WTC11 (cell line): ENCODE results near the gene SLC35F4. TPM values are rescaled to one million over a fixed set of nuclear protein-coding genes. Genes with fewer than 3 reads are reported as not detected.

Source experiments
- ATAC-seq: fragments of 200-7000 bp; cut with Tn5 transposase; 2 replicates; pipeline ENCODE4 v1.10.0; 2021; ENCODE audit warnings: mild to moderate bottlenecking, moderate library complexity
- CTCF ChIA-PET: fragments of 300-600 bp; sonication (Branson Sonifier 250); formaldehyde crosslinking; loops from one replicate; lab custom pipeline; 2021; ENCODE audit warnings: antibody characterized with exemption; lab: Charles Lee
- POLR2A ChIA-PET: fragments of 350-600 bp; sonication (Branson Sonifier 250); formaldehyde crosslinking; loops from one replicate; lab custom pipeline; 2021; ENCODE audit warnings: antibody characterized with exemption; lab: Charles Lee
- DNase-seq: peaks from one replicate; pipeline ENCODE4 v3.0.0; 2021; ENCODE audit warnings: low spot score
- H3K27ac Mint-ChIP-seq: 2 replicates; pipeline ENCODE4 v1.8.0; 2021; ENCODE audit warnings: mixed read lengths
- H3K27me3 Mint-ChIP-seq: 2 replicates; pipeline ENCODE4 v1.8.0; 2021; ENCODE audit warnings: low read depth, mild to moderate bottlenecking, moderate library complexity, mixed read lengths
- H3K36me3 Mint-ChIP-seq: 2 replicates; pipeline ENCODE4 v1.8.0; 2021; ENCODE audit warnings: mixed read lengths
- H3K4me1 Mint-ChIP-seq: 2 replicates; pipeline ENCODE4 v1.8.0; 2022; ENCODE audit warnings: mixed read lengths
- H3K4me3 Mint-ChIP-seq: 2 replicates; pipeline ENCODE4 v1.8.0; 2021; ENCODE audit warnings: mild to moderate bottlenecking, moderate library complexity, mixed read lengths
- H3K9me3 Mint-ChIP-seq: 2 replicates; pipeline ENCODE4 v1.8.0; 2021; ENCODE audit warnings: mixed read lengths
- FOXJ3 ChIP-seq: sonication (generic); formaldehyde crosslinking; IDR thresholded peaks from 2 replicates; pipeline ENCODE4 v1.9.0; 2021; ENCODE audit warnings: missing genetic modification reagents, mild to moderate bottlenecking, borderline replicate concordance
- GABPB1 ChIP-seq: sonication (generic); formaldehyde crosslinking; IDR thresholded peaks from 2 replicates; pipeline ENCODE4 v1.8.1; 2023; ENCODE audit warnings: mild to moderate bottlenecking, missing genetic modification reagents
- KAT7 ChIP-seq: sonication (generic); formaldehyde crosslinking; IDR thresholded peaks from 2 replicates; pipeline ENCODE4 v1.8.1; 2023; ENCODE audit warnings: missing genetic modification reagents, mild to moderate bottlenecking, borderline replicate concordance
- NFYB ChIP-seq: sonication (generic); formaldehyde crosslinking; conservative IDR thresholded peaks from 2 replicates; pipeline ENCODE4 v1.8.0; 2022; ENCODE audit warnings: low read depth, missing genetic modification reagents
- NR1H2 ChIP-seq: sonication (generic); formaldehyde crosslinking; IDR thresholded peaks from 2 replicates; pipeline ENCODE4 v1.9.0; 2021; ENCODE audit warnings: mild to moderate bottlenecking, moderate library complexity, missing genetic modification reagents
- OVOL2 ChIP-seq: fragments of 250-450 bp; sonication (Bioruptor Pico); IDR thresholded peaks from 2 replicates; pipeline ENCODE4 v1.9.0; 2021; ENCODE audit warnings: mild to moderate bottlenecking, borderline replicate concordance
- PRRX2 ChIP-seq: fragments of 250-450 bp; sonication (Bioruptor Pico); IDR thresholded peaks from 2 replicates; pipeline ENCODE4 v1.8.0; 2021; ENCODE audit warnings: mild to moderate bottlenecking
- RELA ChIP-seq: sonication (generic); formaldehyde crosslinking; IDR thresholded peaks from 2 replicates; pipeline ENCODE4 v1.8.1; 2022; ENCODE audit warnings: missing genetic modification reagents, mild to moderate bottlenecking, borderline replicate concordance
- SP1 ChIP-seq: sonication (generic); formaldehyde crosslinking; conservative IDR thresholded peaks from 2 replicates; pipeline ENCODE4 v1.8.1; 2022; ENCODE audit warnings: missing genetic modification reagents
- ZNF138 ChIP-seq: sonication (generic); formaldehyde crosslinking; conservative IDR thresholded peaks from 2 replicates; pipeline ENCODE4 v1.8.1; 2022; ENCODE audit warnings: mild to moderate bottlenecking, moderate library complexity, missing genetic modification reagents
- ZNF423 ChIP-seq: fragments of 250-450 bp; sonication (Bioruptor Pico); IDR thresholded peaks from 2 replicates; pipeline ENCODE4 v2.1.2; 2022; ENCODE audit warnings: mild to moderate bottlenecking, moderate library complexity
- total RNA-seq: library from RNA; stranded (reverse); gene quantifications from 3 replicates; pipeline ENCODE4 v1.2.3, GENCODE V29; 2021
- TF ChIP-seq, protein P1 (sequence below): sonication (generic); formaldehyde crosslinking; IDR thresholded peaks from 2 replicates; pipeline ENCODE4 v1.8.0; 2023; ENCODE audit warnings: mild to moderate bottlenecking, missing genetic modification reagents
- TF ChIP-seq, protein P2 (sequence below): fragments of 250-450 bp; sonication (Bioruptor Pico); IDR thresholded peaks from 2 replicates; pipeline ENCODE4 v1.8.0; 2021; ENCODE audit warnings: mild to moderate bottlenecking
- TF ChIP-seq, protein P3 (sequence below): sonication (generic); formaldehyde crosslinking; IDR thresholded peaks from 2 replicates; pipeline ENCODE4 v1.8.0; 2023; ENCODE audit warnings: missing genetic modification reagents
- TF ChIP-seq, protein P4 (sequence below): fragments of 250-450 bp; sonication (Bioruptor Pico); conservative IDR thresholded peaks from 2 replicates; pipeline ENCODE4 v1.9.0; 2021; ENCODE audit warnings: mild to moderate bottlenecking

The SLC35F4 gene
- total RNA-seq, 1 experiment from 2014 or later: not detected

DNA sequence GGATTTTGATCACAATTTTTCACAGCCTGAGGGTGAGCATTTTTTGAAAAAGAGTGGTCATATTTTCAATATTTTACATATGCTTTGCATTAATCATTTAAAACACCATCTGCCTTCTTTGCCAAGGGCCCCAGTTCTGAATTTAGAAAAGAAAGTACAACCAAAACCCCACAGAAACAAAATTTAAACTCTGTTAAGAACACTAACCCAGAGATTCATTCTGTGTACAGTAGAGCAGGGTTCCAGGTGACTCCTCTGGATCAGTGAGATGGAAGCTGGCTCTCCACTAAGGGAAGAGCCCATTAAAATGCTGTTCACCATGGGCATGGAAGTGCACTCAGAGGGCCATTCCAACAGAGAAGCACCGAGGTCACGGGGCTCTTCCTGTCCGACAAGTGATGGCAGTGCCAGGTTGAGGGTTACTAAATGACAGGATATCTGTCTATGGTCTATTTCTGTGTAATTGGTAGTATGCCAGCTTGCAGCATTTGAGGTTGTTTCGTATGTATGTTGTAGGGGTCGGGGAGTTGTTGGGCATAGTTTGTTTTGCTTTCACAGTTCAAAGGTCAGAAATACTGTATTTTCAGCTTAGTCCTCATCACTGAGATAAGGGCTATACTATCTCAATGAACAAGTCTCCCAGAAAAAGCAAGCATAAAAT lies 95.9 kb downstream of the SLC35F4 start:
- ChIA-PET POLR2A (no interaction called here), CTCF (no interaction called here)
- H3K9me3 Mint-ChIP-seq: no peaks in the 10 kb centered on the region
- H3K27ac Mint-ChIP-seq: no peak overlapping the region
- H3K36me3 Mint-ChIP-seq: no peaks in the 10 kb centered on the region
- no peaks in the 10 kb centered on the region for H3K4me1 Mint-ChIP-seq
- H3K4me3 Mint-ChIP-seq: no peak overlapping the region
- ATAC-seq: no peak
- no peak for DNase-seq
- TF ChIP-seq, protein P1, sequence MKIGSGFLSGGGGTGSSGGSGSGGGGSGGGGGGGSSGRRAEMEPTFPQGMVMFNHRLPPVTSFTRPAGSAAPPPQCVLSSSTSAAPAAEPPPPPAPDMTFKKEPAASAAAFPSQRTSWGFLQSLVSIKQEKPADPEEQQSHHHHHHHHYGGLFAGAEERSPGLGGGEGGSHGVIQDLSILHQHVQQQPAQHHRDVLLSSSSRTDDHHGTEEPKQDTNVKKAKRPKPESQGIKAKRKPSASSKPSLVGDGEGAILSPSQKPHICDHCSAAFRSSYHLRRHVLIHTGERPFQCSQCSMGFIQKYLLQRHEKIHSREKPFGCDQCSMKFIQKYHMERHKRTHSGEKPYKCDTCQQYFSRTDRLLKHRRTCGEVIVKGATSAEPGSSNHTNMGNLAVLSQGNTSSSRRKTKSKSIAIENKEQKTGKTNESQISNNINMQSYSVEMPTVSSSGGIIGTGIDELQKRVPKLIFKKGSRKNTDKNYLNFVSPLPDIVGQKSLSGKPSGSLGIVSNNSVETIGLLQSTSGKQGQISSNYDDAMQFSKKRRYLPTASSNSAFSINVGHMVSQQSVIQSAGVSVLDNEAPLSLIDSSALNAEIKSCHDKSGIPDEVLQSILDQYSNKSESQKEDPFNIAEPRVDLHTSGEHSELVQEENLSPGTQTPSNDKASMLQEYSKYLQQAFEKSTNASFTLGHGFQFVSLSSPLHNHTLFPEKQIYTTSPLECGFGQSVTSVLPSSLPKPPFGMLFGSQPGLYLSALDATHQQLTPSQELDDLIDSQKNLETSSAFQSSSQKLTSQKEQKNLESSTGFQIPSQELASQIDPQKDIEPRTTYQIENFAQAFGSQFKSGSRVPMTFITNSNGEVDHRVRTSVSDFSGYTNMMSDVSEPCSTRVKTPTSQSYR: no peak
- H3K27me3 Mint-ChIP-seq: no peaks in the 10 kb centered on the region

DNA sequence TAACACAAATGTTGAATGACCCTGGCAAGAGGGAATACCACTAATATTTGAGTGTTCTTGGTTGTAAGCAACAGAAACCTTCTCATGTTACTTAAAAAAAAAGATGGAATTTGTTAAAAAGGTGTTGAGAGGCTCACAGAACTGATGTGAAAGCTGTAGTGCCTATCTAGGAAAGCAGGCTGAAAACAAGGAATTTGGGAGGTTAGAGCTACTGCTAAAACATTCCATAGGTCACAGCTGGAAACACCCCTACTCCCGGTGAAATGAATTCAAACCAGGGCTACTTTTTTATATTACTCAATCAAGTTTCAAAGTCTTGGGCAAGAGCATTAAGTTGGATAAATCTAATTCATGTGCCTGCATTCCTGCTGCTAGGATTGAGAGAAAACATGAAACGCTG lies 104.1 kb downstream of the SLC35F4 start:
- Mint-ChIP-seq H3K4me1 (peaks cover 10% of the 10 kb centered on the region), H3K9me3 (no peaks in the 10 kb centered on the region), H3K27ac (no peak overlapping the region), H3K36me3 (no peaks in the 10 kb centered on the region), H3K4me3 (no peak overlapping the region), H3K27me3 (no peaks in the 10 kb centered on the region)
- CTCF ChIA-PET: no interaction called here
- no peak for TF ChIP-seq GABPB1 (CRISPR knock-in tag)
- no peak for TF ChIP-seq OVOL2 (CRISPR knock-in tag)
- TF ChIP-seq, protein P2, sequence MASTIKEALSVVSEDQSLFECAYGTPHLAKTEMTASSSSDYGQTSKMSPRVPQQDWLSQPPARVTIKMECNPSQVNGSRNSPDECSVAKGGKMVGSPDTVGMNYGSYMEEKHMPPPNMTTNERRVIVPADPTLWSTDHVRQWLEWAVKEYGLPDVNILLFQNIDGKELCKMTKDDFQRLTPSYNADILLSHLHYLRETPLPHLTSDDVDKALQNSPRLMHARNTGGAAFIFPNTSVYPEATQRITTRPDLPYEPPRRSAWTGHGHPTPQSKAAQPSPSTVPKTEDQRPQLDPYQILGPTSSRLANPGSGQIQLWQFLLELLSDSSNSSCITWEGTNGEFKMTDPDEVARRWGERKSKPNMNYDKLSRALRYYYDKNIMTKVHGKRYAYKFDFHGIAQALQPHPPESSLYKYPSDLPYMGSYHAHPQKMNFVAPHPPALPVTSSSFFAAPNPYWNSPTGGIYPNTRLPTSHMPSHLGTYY (CRISPR knock-in tag): no peak
- TF ChIP-seq ZNF423 (CRISPR knock-in tag): no peak
- TF ChIP-seq NFYB (CRISPR knock-in tag): no peak
- POLR2A ChIA-PET: no interaction called here
- DNase-seq (no peak), ATAC-seq (peak; percentile 32; the same call in 1 of the 2 replicates)

DNA sequence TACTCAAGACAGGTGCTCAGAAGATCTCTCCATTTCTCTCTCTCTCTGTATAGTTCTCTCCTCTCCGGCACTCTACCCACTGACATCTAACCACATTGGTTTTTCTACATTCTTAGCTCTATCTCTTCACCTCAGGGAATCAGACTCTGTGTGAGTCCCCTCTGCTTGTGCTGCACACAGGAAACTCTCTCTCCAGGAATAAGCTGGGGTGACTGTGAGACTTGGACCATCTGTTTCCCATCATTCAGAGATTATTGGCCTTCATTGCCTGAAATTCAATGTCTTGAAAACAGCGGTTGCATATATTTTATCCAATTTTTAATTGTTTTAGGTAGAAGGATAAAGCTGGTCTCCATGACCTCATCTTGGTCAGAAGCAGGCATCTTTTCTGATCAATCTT lies 105.0 kb downstream of the SLC35F4 start:
- H3K27me3 Mint-ChIP-seq: no peaks in the 10 kb centered on the region
- H3K9me3 Mint-ChIP-seq: no peaks in the 10 kb centered on the region
- ChIA-PET CTCF (no interaction called here), POLR2A (no interaction called here)
- H3K27ac Mint-ChIP-seq: no peak overlapping the region
- no peak overlapping the region for H3K4me3 Mint-ChIP-seq
- H3K4me1 Mint-ChIP-seq: peaks cover 10% of the 10 kb centered on the region
- no peak for ATAC-seq
- TF ChIP-seq SP1 (CRISPR knock-in tag) (no peak), ZNF423 (CRISPR knock-in tag) (no peak), NR1H2 (CRISPR knock-in tag) (no peak), RELA (CRISPR knock-in tag) (no peak), FOXJ3 (CRISPR knock-in tag) (no peak), PRRX2 (CRISPR knock-in tag) (no peak), ZNF138 (CRISPR knock-in tag) (no peak), KAT7 (CRISPR knock-in tag) (no peak)
- TF ChIP-seq, protein P3, sequence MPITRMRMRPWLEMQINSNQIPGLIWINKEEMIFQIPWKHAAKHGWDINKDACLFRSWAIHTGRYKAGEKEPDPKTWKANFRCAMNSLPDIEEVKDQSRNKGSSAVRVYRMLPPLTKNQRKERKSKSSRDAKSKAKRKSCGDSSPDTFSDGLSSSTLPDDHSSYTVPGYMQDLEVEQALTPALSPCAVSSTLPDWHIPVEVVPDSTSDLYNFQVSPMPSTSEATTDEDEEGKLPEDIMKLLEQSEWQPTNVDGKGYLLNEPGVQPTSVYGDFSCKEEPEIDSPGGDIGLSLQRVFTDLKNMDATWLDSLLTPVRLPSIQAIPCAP (CRISPR knock-in tag): no peak
- TF ChIP-seq, protein P2 (CRISPR knock-in tag): no peak
- TF ChIP-seq, protein P4, sequence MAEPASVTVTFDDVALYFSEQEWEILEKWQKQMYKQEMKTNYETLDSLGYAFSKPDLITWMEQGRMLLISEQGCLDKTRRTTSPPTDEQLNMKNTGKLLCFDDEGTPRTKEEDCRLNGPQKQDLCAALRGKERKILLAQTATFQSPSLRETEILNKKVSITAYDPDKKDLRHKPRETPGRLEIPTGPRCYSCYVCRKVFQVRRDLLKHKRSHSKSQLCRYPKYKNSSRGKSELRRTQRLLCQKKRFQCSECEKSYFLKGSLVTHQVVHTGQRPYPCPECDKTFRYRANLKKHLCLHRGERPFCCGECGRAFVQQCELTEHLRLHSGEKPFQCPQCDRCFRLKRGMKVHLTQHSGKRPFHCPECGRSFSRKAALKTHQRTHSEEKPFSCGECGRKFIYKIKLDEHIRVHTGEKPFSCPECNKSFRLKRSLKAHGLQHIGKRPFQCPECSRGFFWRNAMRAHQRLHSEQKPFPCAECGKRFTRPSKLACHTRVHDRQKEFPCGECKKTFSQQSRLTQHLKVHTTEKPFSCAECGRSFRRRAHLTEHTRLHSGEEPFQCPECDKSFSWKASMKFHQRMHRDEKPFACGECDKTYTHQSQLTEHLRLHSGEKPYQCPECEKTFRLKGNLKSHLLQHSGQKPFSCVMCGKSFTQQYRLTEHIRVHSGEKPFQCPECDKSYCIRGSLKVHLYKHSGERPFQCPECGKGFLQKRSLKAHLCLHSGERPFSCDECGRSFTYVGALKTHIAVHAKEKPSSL: no peak
- no peaks in the 10 kb centered on the region for H3K36me3 Mint-ChIP-seq
- DNase-seq: no peak
